ENCODE measurements around the gene DENND4A. TPM values are rescaled to one million over a fixed set of nuclear protein-coding genes. Genes with fewer than 3 reads are reported as not detected.
"Not testable (repeated sequence)": the region's sequence is repeated elsewhere in the genome, so short reads cannot be mapped to it uniquely, and the experiment has no call there.

Gene DENND4A
- total RNA-seq, 1 donor from 2014 or later: 24.1 TPM

DNA sequence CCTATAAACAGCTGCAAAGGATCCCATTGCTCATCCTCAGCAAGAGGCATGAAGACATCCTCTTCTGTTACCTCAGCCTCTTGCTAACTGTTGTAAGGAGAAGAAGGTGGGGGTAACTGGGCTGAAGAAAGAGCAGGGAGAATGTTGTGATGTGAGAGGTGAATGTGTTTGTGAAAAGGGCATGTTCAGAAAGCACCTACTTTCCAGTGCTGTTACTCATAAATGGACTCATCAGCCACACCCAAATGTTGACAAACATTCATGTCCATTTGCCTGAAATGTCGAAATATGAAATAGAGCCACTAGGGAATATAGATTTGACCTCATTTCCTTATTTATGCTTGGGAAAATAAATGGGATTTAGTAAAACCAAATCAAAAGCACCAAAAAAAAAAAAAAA, 157.7 kb downstream of the DENND4A start:
- no peak for DNase-seq (ENCODE audit: low spot score)

DNA sequence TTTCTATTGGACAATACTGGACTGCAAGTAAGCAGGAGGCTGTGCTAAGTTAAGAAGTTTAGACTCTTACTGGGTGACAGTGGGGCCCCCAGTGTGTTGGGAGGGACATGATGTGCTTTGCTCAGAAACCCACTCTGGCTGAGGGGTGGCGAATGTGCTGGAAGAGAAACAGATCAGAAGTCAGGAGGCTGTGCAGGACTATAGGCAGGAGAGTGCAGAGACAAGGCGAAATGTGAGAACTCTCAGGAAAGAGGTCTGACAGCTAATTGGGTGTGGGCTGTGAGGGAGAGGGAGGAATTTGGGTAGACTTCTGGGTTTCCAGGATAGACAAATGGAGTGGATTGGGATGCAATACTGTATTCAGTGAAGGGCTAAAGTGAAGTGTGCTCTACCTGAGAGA, 158.3 kb downstream of the DENND4A start:
- no peak for DNase-seq (ENCODE audit: low spot score)

DNA sequence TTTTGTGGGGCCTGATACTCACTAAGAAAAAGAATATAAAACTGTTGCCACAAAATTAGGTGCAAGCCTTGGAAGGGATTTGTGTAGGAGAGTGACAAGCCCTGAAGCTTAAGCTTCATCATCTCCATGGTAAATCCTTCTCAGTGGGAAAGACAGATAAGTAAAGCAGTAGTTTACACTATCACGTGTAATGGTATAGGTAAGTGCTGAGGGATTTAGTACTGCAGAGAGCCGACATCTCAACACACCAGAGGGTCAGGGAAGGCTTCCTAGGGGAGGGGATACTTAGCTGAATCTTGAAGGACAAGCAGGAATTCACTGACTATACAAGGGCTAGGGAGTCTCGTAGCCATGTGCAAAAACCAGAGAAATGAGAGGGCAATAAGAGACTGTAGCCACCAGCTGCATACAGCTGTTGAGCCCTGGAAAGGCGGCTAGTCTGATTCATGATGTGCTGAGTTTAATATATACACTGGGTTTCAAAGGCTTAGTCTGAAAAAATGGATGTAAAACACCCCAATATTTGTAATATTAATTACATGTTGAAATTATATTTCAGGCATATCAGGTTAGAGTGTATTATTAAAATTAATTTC, 159.2 kb downstream of the DENND4A start:
- no peak for DNase-seq (ENCODE audit: low spot score)

DNA sequence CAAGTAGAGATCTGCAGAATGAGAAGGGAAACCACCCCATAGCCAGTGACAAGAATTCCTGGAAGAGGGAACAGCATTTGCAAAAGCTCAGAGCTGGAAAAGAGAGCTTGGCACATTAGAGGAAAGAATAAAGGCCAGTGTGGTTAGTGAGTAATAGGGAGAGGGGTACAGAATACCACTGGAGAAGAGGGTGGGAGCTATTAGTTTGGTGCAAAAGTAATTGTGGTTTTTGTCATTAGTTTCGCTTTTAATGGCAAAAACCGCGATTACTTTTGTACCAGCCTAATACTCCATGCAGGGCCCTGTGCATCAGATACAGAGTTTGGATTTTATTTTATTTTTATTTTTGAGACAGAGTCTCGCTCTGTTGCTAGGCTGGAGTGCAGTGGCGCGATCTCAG, 160.6 kb downstream of the DENND4A start:
- DNase-seq (ENCODE audit: low spot score): no peak

- DNase-seq (ENCODE audit: low spot score): no peak
Observed at GRCh38 chr15:65630760-65631159, 161.3 kb downstream of the DENND4A start.

GRCh38 chr15:65629548-65629947, 162.5 kb downstream of the DENND4A start:
- no peak for DNase-seq (ENCODE audit: low spot score)

DNA sequence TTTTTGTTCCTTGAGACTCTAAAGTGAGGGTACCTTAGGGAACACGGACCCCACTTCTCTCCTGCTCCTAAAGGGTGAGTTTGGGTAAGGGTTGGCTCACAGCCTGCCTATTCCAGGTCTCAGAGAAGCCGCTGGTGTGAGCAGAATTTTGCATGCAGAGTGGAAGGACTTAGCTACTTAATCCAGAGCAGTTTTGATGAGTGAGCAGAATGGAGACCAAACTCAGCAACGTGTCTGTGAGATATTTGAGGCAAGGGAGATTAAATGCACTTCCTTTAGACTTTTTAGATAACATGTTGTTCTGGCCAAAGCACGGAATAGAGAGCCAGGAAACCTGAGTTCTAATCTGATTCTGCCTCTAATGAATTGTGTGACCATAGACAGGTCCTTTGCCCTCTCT, 165.2 kb downstream of the DENND4A start:
- no peak for DNase-seq (ENCODE audit: low spot score)

GRCh38 chr15:65623103-65623502, 169.0 kb downstream of the DENND4A start:
- no peak for DNase-seq (ENCODE audit: low spot score)

DNA sequence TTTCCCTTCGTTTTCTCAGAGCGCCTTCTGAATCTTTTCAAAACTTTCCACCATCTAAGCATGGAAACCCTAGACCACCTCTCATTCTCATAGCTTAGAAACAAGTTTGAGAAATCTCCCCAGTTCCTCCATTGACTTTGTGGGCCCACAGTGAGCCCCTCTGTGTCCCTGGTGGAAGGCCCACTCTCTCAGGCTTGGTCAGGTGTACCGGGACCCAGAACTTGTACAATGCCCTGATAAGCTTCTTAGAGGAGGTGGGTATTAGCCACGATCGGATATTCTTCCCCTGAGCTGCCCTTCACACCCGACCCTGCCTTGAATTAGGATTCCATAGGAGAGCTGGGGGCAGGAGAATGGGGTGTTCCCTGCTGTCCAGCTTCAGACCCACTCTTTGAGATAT, 170.5 kb downstream of the DENND4A start, which contains the start of gene SLC24A1:
Gene SLC24A1 (plus strand): TSS at position 301 of the 400 bp plus-strand sequence. CDS start 2,143 bp downstream, outside the sequence.
- DNase-seq (ENCODE audit: low spot score): no peak

- DNase-seq (ENCODE audit: low spot score): no peak
Observed at GRCh38 chr15:65620833-65621232, 171.3 kb downstream of the DENND4A start.

DNA sequence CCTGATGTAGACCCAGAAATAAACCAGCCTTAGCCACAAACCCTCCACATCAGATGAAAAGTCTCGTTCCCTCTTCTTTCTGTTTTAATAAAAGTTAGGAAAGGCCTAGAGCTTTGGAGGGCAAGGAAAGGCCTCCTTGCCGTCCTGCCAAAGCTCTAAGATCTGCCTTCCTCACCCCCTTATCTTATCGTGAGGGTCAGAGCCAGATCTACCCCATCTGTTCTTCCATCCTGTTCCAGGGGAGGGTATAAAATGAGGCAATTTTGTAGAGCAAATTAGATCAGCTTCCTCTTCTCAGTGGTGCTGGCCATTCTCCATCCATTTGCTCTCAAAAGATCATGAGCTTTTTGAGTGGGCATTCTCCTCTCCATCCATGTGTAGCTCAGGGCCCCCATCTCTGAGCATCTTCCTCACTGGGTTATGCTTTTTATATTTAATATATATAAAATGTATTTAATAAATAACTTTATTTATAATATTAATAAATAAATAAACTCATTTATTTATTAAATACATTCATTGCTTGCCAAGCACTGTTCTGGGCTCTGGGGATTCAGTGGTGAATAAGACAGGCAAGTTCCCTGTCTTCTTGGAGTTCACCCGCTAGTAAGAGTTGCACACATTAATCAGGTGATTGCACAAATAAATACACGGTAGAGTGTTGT, 172.3 kb downstream of the DENND4A start:
- DNase-seq (ENCODE audit: low spot score): peak; percentile 66

- DNase-seq (ENCODE audit: low spot score): no peak
Observed at GRCh38 chr15:65618560-65619109, 173.5 kb downstream of the DENND4A start.

GRCh38 chr15:65615887-65616286, 176.2 kb downstream of the DENND4A start:
- not testable (repeated sequence) for DNase-seq (ENCODE audit: low spot score)

DNA sequence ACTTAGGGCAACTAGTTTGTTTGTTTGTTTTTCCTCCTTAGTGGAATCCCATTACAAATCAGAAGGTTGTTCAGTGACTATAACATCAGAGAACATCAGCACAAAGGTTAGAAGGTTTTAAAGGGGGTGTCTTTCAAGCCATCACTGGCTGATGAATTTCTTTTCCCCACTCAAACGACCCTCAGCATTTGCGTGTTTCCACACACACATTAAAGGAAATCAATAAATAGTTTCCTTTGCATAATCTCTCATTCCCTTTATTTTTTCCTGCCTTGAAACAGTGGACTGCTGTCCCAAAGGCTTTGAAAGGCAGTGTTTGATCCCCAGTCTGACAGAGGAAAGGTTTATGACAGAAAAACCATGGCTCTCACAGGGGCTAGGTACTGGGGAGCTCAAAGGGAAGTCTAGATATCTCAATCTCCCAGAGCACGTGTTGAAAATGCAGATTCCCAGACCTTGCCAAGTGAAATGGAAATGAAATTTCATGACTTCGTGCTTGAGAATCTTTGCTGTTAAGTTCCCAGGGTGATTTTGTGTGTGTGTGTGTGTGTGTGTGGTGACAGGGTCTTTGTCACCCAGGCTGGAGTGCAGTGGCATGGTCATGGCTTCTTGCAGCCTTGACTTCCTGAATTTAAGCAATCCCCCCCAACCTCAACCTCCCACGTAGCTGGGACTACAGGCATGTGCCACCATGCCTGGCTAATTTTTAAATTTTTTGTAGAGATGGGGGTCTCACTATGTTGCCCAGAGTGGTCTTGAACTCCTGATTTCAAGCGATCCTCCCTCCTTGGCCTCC, 178.9 kb downstream of the DENND4A start:
- no peak for DNase-seq (ENCODE audit: low spot score)

- DNase-seq (ENCODE audit: low spot score): no peak
Observed at GRCh38 chr15:65612616-65612946, 179.5 kb downstream of the DENND4A start.

- DNase-seq (ENCODE audit: low spot score): no peak
Observed at GRCh38 chr15:65611888-65612615, 180.0 kb downstream of the DENND4A start.

- DNase-seq (ENCODE audit: low spot score): peak; percentile 98
Observed at GRCh38 chr15:65610871-65611718, 181.0 kb downstream of the DENND4A start, which contains the start of gene INTS14. TSS of gene INTS14 (minus strand) at chr15:65611131. CDS start at chr15:65607380, 3,751 bp downstream.
